SH-SY5Y (cell line): ENCODE data around the gene PRKG1.

Experiments used
- GATA2 ChIP-seq: IDR thresholded peaks from 2 replicates; pipeline ENCODE4 v1.6.1; 2011; ENCODE audit warnings: mild to moderate bottlenecking, low read depth, low read length
- GATA3 ChIP-seq: IDR thresholded peaks from 2 replicates; pipeline ENCODE4 v1.6.1; 2011; ENCODE audit warnings: low read depth, mild to moderate bottlenecking, low read length, moderate library complexity

DNA sequence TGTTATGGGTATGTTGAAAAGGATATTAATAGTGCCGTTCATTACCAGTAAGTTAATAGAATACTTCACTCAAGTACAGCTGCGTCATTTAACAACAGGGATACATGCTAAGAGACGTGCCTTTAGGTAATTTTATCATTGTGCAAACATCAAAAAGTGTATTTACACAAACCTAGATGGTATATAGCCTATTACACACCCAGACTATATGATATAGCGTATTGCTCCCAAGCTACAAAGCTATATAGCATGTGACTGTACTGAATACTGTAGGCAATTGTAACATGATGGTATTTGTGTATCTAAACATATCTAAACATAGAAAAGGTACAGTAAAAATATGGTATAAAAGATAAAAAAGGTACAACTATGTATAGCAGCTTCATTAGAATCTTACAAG, 11.1 kb upstream of the PRKG1 start:
- no peak for TF ChIP-seq GATA2
- TF ChIP-seq GATA3 = no peak
